K562 (cell line): ENCODE results near the gene ADAMTS2. TPM values are rescaled to one million over a fixed set of nuclear protein-coding genes. Genes with fewer than 3 reads are reported as not detected.

Source experiments
- ATAC-seq: fragments of 200-7000 bp; cut with Tn5 transposase; 3 replicates; pipeline ENCODE4 v1.9.1; 2020; ENCODE audit warnings: moderate library complexity
- BruUV-seq: library from RNA; stranded (reverse); fragments of 400-500 nt; replicated peaks from 2 replicates; lab custom pipeline; 2021; lab: Mats Ljungman, UMichigan
- CTCF ChIA-PET: fragments of 300-600 bp; formaldehyde crosslinking; extraction: SDS; loops from one replicate; lab custom pipeline; 2021; ENCODE audit warnings: low intra/inter-chr PET ratio; lab: Yijun Ruan, JAX
- POLR2A ChIA-PET: fragments of 300-600, 350-650 bp; sonication (Branson Sonifier 250); formaldehyde crosslinking; extraction: SDS; loops from one replicate; lab custom pipeline; 2021; ENCODE audit warnings: antibody characterized with exemption, inconsistent platforms; lab: Yijun Ruan, JAX
- DNase-seq, 4 experiments: peaks; one replicate each; pipeline versions ENCODE4 v3.0.0 to v3.0.0-alpha.2; 2011 to 2018; ENCODE audit warnings: low spot score in 3 of 4, mixed read lengths in 3 of 4; ENCODE audit errors: extremely low read depth in 1 of 4
- FAIRE-seq: peaks from 2 replicates; lab custom pipeline; 2011; peaks lifted over from hg19 to GRCh38; lab: Jason Lieb, UNC
- H2AFZ ChIP-seq: 2 replicates; pipeline ENCODE4 v1.6.0; 2011; ENCODE audit warnings: low read depth, low read length, control low read depth, inconsistent platforms
- H3K27ac ChIP-seq: fragments of 200-600 bp; 3 replicates; pipeline ENCODE4 v1.8.0; 2011; ENCODE audit warnings: low read depth, mild to moderate bottlenecking, control low read depth, inconsistent platforms, low read length, moderate library complexity, mixed read lengths; ENCODE audit errors: extremely low read depth
- H3K27me3 ChIP-seq, 2 experiments: fragments of 300-600 bp in 1 of 2; 2 replicates in 1 of 2; 3 replicates in 1 of 2; pipeline versions ENCODE4 v1.6.0 to v1.8.0; 2011; ENCODE audit warnings: inconsistent platforms in 2 of 2, low read length in 2 of 2, mild to moderate bottlenecking in 1 of 2, mixed read lengths in 1 of 2, moderate library complexity in 1 of 2; ENCODE audit not compliant: control insufficient read depth in 2 of 2, insufficient read depth in 2 of 2
- H3K36me3 ChIP-seq: fragments of 300-600 bp; 3 replicates; pipeline ENCODE4 v1.8.0; 2011; ENCODE audit warnings: mild to moderate bottlenecking, low read length, inconsistent platforms; ENCODE audit not compliant: control insufficient read depth, insufficient read depth
- H3K4me1 ChIP-seq, 2 experiments: fragments of 200-600 bp in 1 of 2; replicated peaks in 1 of 2; 2 replicates in 1 of 2; 3 replicates in 1 of 2; pipeline versions ENCODE4 v1.5.1 to v1.8.0; 2011; ENCODE audit warnings: inconsistent platforms in 2 of 2, low read length in 2 of 2, mild to moderate bottlenecking in 1 of 2, mixed read lengths in 1 of 2, moderate library complexity in 1 of 2; ENCODE audit not compliant: control insufficient read depth in 2 of 2, insufficient read depth in 2 of 2
- H3K4me2 ChIP-seq: 2 replicates; pipeline ENCODE4 v1.6.1; 2011; ENCODE audit warnings: low read length, control low read depth, inconsistent platforms, mixed read lengths; ENCODE audit not compliant: insufficient read depth
- H3K4me3 ChIP-seq: fragments of 200-600 bp; sonication (generic), shearing (Covaris generic); 2 replicates; pipeline ENCODE4 v1.5.1; 2016; ENCODE audit warnings: control low read depth, inconsistent platforms
- H3K79me2 ChIP-seq: fragments of 200-600 bp; 3 replicates; pipeline ENCODE4 v1.8.0; 2011; ENCODE audit warnings: low read length, inconsistent platforms; ENCODE audit not compliant: control insufficient read depth, insufficient read depth
- H3K9ac ChIP-seq, 2 experiments: 2 replicates each; pipeline versions ENCODE4 v1.6.0 to v1.6.1; 2011; ENCODE audit warnings: low read depth in 2 of 2, low read length in 2 of 2, control low read depth in 1 of 2, inconsistent platforms in 1 of 2, mild to moderate bottlenecking in 1 of 2, mixed read lengths in 1 of 2; ENCODE audit not compliant: insufficient read depth in 1 of 2
- H3K9me1 ChIP-seq: one replicate; pipeline ENCODE4 v1.6.0; 2011; ENCODE audit warnings: inconsistent platforms, mild to moderate bottlenecking, low read length, moderate library complexity; ENCODE audit not compliant: control insufficient read depth, insufficient read depth
- H3K9me3 ChIP-seq: replicated peaks from 2 replicates; pipeline ENCODE4 v1.5.1; 2011; ENCODE audit warnings: low read depth, low read length, inconsistent platforms; ENCODE audit not compliant: control insufficient read depth, insufficient read depth
- H4K20me1 ChIP-seq: replicated peaks from 2 replicates; pipeline ENCODE4 v1.6.1; 2011; ENCODE audit warnings: low read length, inconsistent platforms, mixed read lengths; ENCODE audit not compliant: control insufficient read depth, insufficient read depth
- ARHGAP35 ChIP-seq: fragments of 450-650 bp; IDR thresholded peaks from 2 replicates; pipeline ENCODE4 v1.6.1; 2018; ENCODE audit not compliant: partially characterized antibody
- CREB1 ChIP-seq, 2 experiments: sonication (generic) in 1 of 2; formaldehyde crosslinking in 1 of 2; IDR thresholded peaks; 2 replicates each; pipeline versions ENCODE4 v1.6.1 to v1.8.0; 2012 to 2022; ENCODE audit warnings: inconsistent platforms in 1 of 2, mild to moderate bottlenecking in 1 of 2, missing genetic modification reagents in 1 of 2, moderate library complexity in 1 of 2
- HNRNPK ChIP-seq: fragments of 200-400 bp; formaldehyde crosslinking; IDR thresholded peaks from one replicate; pipeline ENCODE4 v1.6.1; 2018; ENCODE audit warnings: mild to moderate bottlenecking, low read depth, low read length; ENCODE audit not compliant: poor library complexity, severe bottlenecking
- KLF6 ChIP-seq: fragments of 250-450 bp; sonication (Bioruptor Pico); IDR thresholded peaks from 2 replicates; pipeline ENCODE4 v1.4.0; 2020; ENCODE audit warnings: mild to moderate bottlenecking, moderate library complexity, borderline replicate concordance
- NR4A1 ChIP-seq, 2 experiments: fragments of 250-450 bp in 1 of 2; fragments of 450-650 bp in 1 of 2; sonication (Bioruptor Pico) in 1 of 2; IDR thresholded peaks; 2 replicates each; pipeline versions ENCODE4 v1.4.0 to v1.6.1; 2016 to 2020; ENCODE audit warnings: mild to moderate bottlenecking in 2 of 2, missing compliant biosample characterization in 1 of 2, missing genetic modification characterization in 1 of 2, moderate library complexity in 1 of 2
- RHOXF2B ChIP-seq: fragments of 250-450 bp; sonication (Bioruptor Pico); conservative IDR thresholded peaks from 2 replicates; pipeline ENCODE4 v1.5.1; 2021
- SRSF3 ChIP-seq: fragments of 200-400 bp; formaldehyde crosslinking; IDR thresholded peaks from 2 replicates; pipeline ENCODE4 v1.6.1; 2016; ENCODE audit warnings: mild to moderate bottlenecking, low read length, moderate library complexity; ENCODE audit not compliant: insufficient read depth
- ZNF134 ChIP-seq: fragments of 250-450 bp; sonication (Bioruptor Pico); conservative IDR thresholded peaks from 2 replicates; pipeline ENCODE4 v1.4.0; 2020
- WGBS: fragments of 100-300 bp; shearing (Covaris generic); methylation state at CpG from one replicate; pipeline ENCODE4 v1.1.6; 2016; ENCODE audit warnings: low coverage, mixed read lengths; ENCODE audit not compliant: insufficient coverage; ENCODE audit errors: missing lambda C conversion rate; 5-methylcytosine and 5-hydroxymethylcytosine counted together
- in situ Hi-C: fragments of 300-500 bp; cut with MboI; formaldehyde crosslinking; loops from 4 replicates; pipeline ENCODE4 v1.15.0; 2018; ENCODE audit warnings: inconsistent platforms, mixed read lengths
- intact Hi-C: fragments of 100-400 bp; cut with micrococcal nuclease; formaldehyde crosslinking; loops from 2 replicates; pipeline ENCODE4 v1.14.2; 2022
- polyA plus RNA-seq, 8 experiments: library from polyadenylated mRNA; depleted of rRNA in 4 of 8; stranded (reverse) in 5 of 8; unstranded in 3 of 8; fragments of >200 nt; fragmentation: Nextera tagmentation in 2 of 8; fragmentation: Illumina TruSeq in 1 of 8; extraction: Ambion mirVana in 2 of 8; extraction: Trizol in 1 of 8; gene quantifications; 2 replicates each; pipeline versions ENCODE4 v1.2.1 to v1.2.3, GENCODE V29; 2011 to 2014; ENCODE audit warnings: inconsistent platforms in 1 of 8, missing spikeins in 1 of 8
- total RNA-seq, 7 experiments: library from RNA; depleted of rRNA in 6 of 7; stranded (reverse); fragments of >200 nt in 6 of 7; fragmentation: Illumina TruSeq in 2 of 7; extraction: Trizol in 2 of 7; gene quantifications; 2 replicates each; pipeline versions ENCODE4 v1.2.1 to v1.2.3, GENCODE V29; 2011 to 2021; ENCODE audit warnings: low replicate concordance in 1 of 7
- TF ChIP-seq, protein P1 (sequence below): IDR thresholded peaks from 2 replicates; pipeline ENCODE4 v1.6.1; 2016; ENCODE audit warnings: missing genetic modification characterization, missing compliant biosample characterization
- TF ChIP-seq, protein P2 (sequence below): fragments of 250-450 bp; sonication (Bioruptor Pico); IDR thresholded peaks from 2 replicates; pipeline ENCODE4 v1.6.1; 2021; ENCODE audit warnings: mild to moderate bottlenecking
- TF ChIP-seq, protein P3 (sequence below): fragments of 450-650 bp; IDR thresholded peaks from 2 replicates; pipeline ENCODE4 v1.6.1; 2018; ENCODE audit not compliant: partially characterized antibody
- TF ChIP-seq, protein P4 (sequence below): fragments of 250-450 bp; sonication (Bioruptor Pico); IDR thresholded peaks from 2 replicates; pipeline ENCODE4 v1.4.0; 2020; ENCODE audit warnings: mild to moderate bottlenecking

ADAMTS2 gene
- total and polyA plus RNA-seq, 9 of the 15 experiments (the other 6 are each of a cell fraction or from before 2014, with no cell fraction given) = not detected

DNA sequence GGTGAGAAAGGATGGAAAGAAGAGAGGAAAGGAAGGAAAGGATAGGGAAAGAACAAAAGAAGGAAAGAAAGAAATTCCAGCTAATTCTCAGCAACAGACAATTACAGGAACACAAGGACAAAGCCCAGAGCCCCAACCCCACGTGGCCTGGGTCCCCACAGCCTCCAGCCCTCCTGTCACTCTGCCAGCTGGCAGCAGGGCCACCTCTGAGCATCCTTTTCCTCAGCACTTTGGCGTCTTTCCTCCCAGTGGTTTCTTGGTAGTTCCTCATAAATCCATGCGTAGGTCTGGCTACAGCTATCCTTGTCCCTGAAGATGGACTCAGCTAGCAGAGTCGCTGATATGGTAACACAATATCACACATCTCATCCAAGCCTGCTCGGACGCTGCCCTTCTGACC is 28.3 kb downstream of the ADAMTS2 start:
- Histone ChIP-seq H3K4me2 (no peak overlapping the region), H3K27ac (no peak overlapping the region), H3K9me3 (no peaks in the 10 kb centered on the region), H3K27me3 (peaks cover 5 to 37% of the 10 kb centered on the region in 2 experiments; a peak in 4 of 5 replicates), H3K4me3 (no peak overlapping the region), H3K4me1 (peaks cover 0 to 4% of the 10 kb centered on the region in 2 experiments; a peak in 1 of 5 replicates), H4K20me1 (no peaks in the 10 kb centered on the region), H3K79me2 (no peaks in the 10 kb centered on the region), H2AFZ (no peak overlapping the region), H3K36me3 (no peaks in the 10 kb centered on the region), H3K9me1 (no peaks in the 10 kb centered on the region), H3K9ac (no peak overlapping the region)
- WGBS = 2% methylated on average over 6 of the region's 6 CpGs
- no TSS peak for BruUV-seq
- intact Hi-C loops (no loop called here), in situ Hi-C loops (no loop called here)
- no peak for TF ChIP-seq KLF6 (CRISPR knock-in tag)
- TF ChIP-seq CREB1 (IDR thresholded peaks at IDR 0.05) = no peak
- TF ChIP-seq CREB1 (CRISPR knock-in tag; IDR thresholded peaks at IDR 0.05) = no peak
- TF ChIP-seq ZNF134 (CRISPR knock-in tag) = no peak
- TF ChIP-seq, protein P1, sequence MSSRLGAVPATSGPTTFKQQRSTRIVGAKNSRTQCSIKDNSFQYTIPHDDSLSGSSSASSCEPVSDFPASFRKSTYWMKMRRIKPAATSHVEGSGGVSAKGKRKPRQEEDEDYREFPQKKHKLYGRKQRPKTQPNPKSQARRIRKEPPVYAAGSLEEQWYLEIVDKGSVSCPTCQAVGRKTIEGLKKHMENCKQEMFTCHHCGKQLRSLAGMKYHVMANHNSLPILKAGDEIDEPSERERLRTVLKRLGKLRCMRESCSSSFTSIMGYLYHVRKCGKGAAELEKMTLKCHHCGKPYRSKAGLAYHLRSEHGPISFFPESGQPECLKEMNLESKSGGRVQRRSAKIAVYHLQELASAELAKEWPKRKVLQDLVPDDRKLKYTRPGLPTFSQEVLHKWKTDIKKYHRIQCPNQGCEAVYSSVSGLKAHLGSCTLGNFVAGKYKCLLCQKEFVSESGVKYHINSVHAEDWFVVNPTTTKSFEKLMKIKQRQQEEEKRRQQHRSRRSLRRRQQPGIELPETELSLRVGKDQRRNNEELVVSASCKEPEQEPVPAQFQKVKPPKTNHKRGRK (tag) = no peak
- no peak for TF ChIP-seq RHOXF2B (CRISPR knock-in tag)
- TF ChIP-seq, protein P2, sequence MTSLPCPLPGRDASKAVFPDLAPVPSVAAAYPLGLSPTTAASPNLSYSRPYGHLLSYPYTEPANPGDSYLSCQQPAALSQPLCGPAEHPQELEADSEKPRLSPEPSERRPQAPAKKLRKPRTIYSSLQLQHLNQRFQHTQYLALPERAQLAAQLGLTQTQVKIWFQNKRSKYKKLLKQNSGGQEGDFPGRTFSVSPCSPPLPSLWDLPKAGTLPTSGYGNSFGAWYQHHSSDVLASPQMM (CRISPR knock-in tag) = no peak
- no peak for TF ChIP-seq HNRNPK
- TF ChIP-seq, protein P3, sequence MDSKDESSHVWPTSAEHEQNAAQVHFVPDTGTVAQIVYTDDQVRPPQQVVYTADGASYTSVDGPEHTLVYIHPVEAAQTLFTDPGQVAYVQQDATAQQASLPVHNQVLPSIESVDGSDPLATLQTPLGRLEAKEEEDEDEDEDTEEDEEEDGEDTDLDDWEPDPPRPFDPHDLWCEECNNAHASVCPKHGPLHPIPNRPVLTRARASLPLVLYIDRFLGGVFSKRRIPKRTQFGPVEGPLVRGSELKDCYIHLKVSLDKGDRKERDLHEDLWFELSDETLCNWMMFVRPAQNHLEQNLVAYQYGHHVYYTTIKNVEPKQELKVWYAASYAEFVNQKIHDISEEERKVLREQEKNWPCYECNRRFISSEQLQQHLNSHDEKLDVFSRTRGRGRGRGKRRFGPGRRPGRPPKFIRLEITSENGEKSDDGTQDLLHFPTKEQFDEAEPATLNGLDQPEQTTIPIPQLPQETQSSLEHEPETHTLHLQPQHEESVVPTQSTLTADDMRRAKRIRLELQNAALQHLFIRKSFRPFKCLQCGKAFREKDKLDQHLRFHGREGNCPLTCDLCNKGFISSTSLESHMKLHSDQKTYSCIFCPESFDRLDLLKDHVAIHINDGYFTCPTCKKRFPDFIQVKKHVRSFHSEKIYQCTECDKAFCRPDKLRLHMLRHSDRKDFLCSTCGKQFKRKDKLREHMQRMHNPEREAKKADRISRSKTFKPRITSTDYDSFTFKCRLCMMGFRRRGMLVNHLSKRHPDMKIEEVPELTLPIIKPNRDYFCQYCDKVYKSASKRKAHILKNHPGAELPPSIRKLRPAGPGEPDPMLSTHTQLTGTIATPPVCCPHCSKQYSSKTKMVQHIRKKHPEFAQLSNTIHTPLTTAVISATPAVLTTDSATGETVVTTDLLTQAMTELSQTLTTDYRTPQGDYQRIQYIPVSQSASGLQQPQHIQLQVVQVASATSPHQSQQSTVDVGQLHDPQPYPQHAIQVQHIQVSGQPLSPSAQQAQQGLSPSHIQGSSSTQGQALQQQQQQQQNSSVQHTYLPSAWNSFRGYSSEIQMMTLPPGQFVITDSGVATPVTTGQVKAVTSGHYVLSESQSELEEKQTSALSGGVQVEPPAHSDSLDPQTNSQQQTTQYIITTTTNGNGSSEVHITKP = no peak
- no peak for TF ChIP-seq SRSF3
- TF ChIP-seq, protein P4, sequence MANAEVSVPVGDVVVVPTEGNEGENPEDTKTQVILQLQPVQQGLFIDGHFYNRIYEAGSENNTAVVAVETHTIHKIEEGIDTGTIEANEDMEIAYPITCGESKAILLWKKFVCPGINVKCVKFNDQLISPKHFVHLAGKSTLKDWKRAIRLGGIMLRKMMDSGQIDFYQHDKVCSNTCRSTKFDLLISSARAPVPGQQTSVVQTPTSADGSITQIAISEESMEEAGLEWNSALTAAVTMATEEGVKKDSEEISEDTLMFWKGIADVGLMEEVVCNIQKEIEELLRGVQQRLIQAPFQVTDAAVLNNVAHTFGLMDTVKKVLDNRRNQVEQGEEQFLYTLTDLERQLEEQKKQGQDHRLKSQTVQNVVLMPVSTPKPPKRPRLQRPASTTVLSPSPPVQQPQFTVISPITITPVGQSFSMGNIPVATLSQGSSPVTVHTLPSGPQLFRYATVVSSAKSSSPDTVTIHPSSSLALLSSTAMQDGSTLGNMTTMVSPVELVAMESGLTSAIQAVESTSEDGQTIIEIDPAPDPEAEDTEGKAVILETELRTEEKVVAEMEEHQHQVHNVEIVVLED (CRISPR knock-in tag) = no peak
- no peak for TF ChIP-seq ARHGAP35
- TF ChIP-seq NR4A1 (CRISPR knock-in tag; IDR thresholded peaks at IDR 0.05) = no peak
- no peak for TF ChIP-seq NR4A1 (tag; IDR thresholded peaks at IDR 0.05)
- FAIRE-seq (no peak), DNase-seq (no peak), ATAC-seq (no peak)
- ChIA-PET POLR2A (no interaction called here), CTCF (no interaction called here)
